ENCODE measurements around the gene ALDOC. TPM values are rescaled to one million over a fixed set of nuclear protein-coding genes. Genes with fewer than 3 reads are reported as not detected.

Gene ALDOC
- total RNA-seq, 4 donors from 2014 or later, result 29.4 to 355 (median 71.1) TPM

DNA sequence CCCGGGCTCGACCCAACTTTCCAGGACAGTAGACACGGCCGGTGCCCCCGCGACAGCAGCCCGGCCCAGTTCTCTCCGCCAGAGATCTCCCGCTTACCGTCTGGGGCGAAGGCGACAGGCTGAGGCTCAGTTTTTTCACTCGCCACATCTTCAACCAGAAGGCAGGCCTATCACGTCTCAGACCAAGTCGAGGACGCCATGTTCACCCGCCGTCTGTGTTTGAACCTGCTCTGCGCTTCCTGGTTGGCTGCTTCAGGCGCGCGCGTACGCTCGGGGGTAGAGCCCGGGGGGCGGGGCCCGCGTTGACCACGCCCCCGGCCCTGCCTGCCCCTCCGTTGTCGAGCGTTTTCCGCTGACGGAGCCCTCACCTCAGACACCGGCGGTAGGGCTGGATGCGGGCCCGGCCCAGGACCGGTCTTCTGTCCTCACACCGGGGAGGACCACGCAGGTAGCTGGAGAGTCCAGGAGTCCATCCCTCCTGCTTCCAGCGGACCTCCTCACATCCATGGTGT lies 22.2 kb upstream of the ALDOC start, which contains the start of gene SPAG5:
Gene SPAG5, minus strand, starts transcription at position 227 of the 512 bp plus-strand sequence. Its CDS starts 79 bp downstream, at position 148.
- TF ChIP-seq, protein P1, sequence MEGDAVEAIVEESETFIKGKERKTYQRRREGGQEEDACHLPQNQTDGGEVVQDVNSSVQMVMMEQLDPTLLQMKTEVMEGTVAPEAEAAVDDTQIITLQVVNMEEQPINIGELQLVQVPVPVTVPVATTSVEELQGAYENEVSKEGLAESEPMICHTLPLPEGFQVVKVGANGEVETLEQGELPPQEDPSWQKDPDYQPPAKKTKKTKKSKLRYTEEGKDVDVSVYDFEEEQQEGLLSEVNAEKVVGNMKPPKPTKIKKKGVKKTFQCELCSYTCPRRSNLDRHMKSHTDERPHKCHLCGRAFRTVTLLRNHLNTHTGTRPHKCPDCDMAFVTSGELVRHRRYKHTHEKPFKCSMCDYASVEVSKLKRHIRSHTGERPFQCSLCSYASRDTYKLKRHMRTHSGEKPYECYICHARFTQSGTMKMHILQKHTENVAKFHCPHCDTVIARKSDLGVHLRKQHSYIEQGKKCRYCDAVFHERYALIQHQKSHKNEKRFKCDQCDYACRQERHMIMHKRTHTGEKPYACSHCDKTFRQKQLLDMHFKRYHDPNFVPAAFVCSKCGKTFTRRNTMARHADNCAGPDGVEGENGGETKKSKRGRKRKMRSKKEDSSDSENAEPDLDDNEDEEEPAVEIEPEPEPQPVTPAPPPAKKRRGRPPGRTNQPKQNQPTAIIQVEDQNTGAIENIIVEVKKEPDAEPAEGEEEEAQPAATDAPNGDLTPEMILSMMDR (IDR thresholded peaks at IDR 0.05; ENCODE audit: low read depth), result no peak

- TF ChIP-seq, protein P1 (IDR thresholded peaks at IDR 0.05; ENCODE audit: low read depth), result no peak
These were observed 21.7 kb upstream of the ALDOC start for GRCh38 chr17:28598389-28598788.

GRCh38 chr17:28597606-28598383 lies 21.1 kb upstream of the ALDOC start:
- TF ChIP-seq, protein P1 (IDR thresholded peaks at IDR 0.05; ENCODE audit: low read depth), result no peak

- TF ChIP-seq, protein P1 (IDR thresholded peaks at IDR 0.05; ENCODE audit: low read depth), result no peak
These were observed 15.6 kb upstream of the ALDOC start for GRCh38 chr17:28592260-28592659.

GRCh38 chr17:28585851-28586250 lies 9.2 kb upstream of the ALDOC start:
- TF ChIP-seq, protein P1 (IDR thresholded peaks at IDR 0.05; ENCODE audit: low read depth), result no peak

GRCh38 chr17:28584434-28584833 lies 7.7 kb upstream of the ALDOC start:
- TF ChIP-seq, protein P1 (IDR thresholded peaks at IDR 0.05; ENCODE audit: low read depth), result no peak

DNA sequence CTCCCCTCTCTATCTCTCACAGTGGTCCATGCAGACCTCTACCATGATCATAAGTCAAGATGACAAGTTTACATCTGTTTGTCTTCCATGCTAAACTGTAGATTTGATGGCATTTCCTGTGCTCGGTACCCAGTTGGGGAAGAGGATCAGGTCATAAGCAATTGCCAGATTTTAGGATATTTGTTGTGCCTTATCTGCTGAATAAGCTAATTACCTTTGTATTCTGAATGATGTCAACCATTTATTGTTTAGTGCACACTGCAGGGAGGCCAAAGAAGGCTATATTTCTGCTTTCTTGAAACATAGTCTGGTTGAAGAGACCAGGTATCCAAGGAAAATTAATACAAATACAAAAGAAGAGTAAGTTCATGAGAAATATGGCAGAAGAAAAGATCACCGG lies 5.8 kb upstream of the ALDOC start:
- TF ChIP-seq, protein P1 (IDR thresholded peaks at IDR 0.05; ENCODE audit: low read depth), result no peak
